Effector CD8-positive, alpha-beta T cell (primary cell): ENCODE measurements around the gene TADA1.
A peak's percentile ranks its signal among the peaks of the same experiment; 100 is the strongest.

ENCODE experiments used
- DNase-seq: peaks from one replicate; lab custom pipeline; 2025; lab: John Stamatoyannopoulos, UW
- total RNA-seq, 4 experiments: gene quantifications; one replicate each; lab custom pipeline; 2026; lab: John Stamatoyannopoulos, UW

Gene TADA1
- 22.2 to 27.8 (median 26.9) reads per million in 4 experiments for total RNA-seq

DNA sequence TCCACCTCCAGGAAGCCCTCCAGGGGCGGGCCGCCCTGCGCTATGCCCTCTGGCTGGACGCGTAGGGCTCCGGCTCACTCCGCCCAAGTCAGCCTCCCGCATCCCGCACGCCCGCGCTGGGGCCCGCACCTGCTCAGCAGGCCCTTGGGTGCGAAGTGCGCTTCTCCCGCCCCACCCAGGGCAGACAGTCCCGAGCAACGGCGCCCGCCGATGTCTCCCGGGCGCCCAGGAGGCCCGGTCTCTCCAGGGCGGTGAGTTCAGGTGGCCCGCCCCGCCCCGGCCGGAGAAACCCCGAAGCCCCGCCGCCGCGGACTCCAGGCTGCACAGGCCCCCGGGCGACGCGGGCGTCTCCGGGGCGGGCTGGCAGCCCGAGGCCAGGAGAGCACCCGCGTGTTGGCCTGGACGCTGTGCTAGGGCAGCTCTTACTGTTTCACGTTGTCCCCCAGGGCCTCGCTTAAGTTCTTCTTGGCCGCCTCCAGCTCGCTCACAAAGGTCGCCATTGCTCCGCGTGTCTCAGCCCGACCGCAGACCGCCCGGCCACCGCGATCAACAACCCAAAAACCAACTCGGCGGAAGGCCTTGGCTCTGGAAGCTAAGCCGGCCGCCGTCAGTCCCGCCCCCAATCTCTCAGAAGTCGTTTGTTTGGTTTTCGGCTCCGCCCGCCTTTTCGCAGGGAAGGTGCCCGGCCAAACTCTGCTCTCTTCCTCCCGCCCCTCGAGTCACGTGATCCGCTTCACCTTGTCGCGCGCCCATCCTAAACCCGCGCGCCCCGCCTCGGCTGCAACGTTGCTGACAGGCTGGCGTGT lies at the start of gene TADA1:
TSS of gene TADA1 (minus strand) at position 531 of the 806 bp plus-strand sequence. CDS start at position 500, 31 bp downstream.
- DNase-seq: peak; percentile 94

- no peak for DNase-seq
These were observed 48.9 kb upstream of the TADA1 start for GRCh38 chr1:166924823-166925541.

DNA sequence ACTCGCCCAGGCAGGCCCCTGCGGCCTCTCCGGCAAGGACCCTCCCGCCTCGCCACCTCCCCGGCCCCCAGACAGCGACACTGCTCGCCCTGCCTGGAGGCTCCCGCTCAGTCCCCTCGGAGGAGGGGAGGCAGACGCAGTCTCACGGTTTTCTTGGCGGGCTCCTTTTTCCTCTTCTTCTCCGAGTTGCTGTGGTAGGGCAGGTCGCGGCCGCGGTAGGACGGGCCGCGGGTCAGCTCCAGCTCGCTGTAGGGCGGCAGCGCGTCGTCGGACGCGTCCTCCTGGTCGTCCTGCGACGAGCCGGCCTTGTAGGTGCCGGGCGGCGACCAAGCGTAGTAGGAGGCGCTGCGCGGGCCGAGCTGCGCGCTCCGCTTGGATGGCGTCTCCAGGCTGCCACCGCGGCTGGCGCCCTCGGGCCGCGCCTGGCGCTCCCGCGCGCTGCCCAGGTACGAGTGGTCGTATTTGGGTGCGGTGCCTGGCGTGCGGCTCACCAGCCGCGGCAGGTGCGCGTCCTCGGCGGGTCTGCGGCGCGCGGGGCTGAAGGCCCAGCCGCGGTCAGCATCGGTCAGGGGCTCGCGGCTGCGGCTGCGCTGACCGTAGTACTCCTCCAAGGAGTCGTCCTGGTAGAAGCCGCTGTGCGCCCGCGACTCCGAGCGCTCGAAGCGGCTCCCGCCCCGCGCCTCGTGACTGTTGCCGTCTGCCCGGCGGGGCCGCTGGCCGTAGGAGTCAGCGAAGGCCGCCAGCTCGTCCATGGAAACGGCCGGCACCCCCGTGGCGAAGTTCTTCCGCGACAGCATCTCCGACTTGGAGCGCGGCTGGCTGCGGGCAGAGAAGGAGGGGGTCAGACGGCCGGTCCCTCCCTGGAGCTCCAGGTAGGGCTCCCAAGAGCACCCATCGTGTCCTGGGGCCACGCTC lies 44.8 kb upstream of the TADA1 start:
- no peak for DNase-seq

- no peak for DNase-seq
These were observed 42.9 kb upstream of the TADA1 start for GRCh38 chr1:166918956-166919316.

- DNase-seq: no peak
These were observed 42.3 kb upstream of the TADA1 start for GRCh38 chr1:166918088-166918955.

- no peak for DNase-seq
These were observed 39.9 kb upstream of the TADA1 start for GRCh38 chr1:166915941-166916340.

- no peak for DNase-seq
These were observed 39.0 kb upstream of the TADA1 start for GRCh38 chr1:166915042-166915441.

DNA sequence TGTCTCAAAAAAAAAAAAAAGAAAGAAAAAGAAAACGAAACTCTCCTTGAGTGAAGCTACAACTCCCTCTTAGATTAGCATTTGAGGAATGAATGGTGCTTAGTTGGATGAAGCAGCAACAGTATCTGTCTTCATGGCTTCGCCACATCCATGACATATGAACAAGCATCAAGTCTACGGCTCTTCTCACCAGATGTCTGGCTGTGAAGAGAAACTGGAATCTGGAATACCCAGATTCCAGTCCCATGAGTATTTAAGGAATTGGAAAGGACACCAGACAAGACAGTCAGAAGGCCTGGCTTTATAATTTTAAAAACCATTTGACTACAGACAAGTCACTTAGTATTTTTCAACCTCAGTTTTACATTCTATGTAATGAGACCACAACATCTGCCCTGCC lies 38.0 kb upstream of the TADA1 start:
- DNase-seq: no peak

GRCh38 chr1:166911624-166912023 lies 35.6 kb upstream of the TADA1 start:
- no peak for DNase-seq

DNA sequence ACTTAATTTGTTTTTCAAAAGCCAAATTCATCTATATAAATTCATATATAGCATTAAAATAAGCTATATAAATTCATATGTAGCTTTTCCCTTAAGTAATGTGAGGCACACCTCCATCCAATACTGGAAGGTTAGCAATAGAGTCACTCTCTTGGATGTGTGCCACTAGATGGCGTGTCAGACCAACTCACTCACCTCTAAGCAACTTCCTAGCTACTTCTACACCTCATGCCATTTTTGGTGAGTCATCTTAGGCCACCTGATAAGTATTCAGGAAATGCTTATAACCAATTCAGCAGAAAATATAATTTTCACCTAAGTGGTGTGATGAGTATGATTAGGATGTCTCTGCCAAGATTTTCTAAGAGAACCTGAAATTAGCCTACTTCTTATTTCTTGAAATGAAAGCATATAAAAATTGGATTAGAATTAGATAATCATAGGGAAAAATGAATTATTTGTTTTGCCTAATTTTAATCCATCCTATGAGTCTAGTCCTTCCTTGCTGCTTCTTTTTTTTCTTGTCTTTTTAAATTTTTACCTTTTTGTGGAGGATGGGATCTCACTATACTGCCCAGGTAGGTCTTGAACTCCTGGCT lies 34.4 kb upstream of the TADA1 start:
- DNase-seq: peak; percentile 46

GRCh38 chr1:166908942-166909341 lies 32.9 kb upstream of the TADA1 start:
- DNase-seq: no peak

GRCh38 chr1:166907763-166908162 lies 31.7 kb upstream of the TADA1 start:
- no peak for DNase-seq

DNA sequence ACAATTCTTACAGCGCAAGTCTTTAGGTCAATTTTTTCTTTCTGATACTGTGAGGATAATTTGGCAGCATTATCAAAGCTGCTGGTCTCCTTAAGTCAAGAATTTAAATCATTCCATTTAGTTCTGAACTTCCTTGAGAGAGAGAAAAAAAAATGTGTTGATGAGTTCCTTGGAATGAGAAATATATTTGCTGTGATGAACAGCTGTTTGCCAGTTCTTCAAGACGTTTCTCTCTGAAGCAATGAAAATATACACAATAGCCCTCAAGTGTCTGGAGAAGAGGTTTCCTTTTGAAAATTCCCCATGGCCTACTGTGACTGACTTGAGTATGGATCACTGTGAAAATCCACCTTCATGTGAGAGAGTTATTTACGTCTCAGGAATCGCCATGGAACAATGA lies 31.0 kb upstream of the TADA1 start:
- DNase-seq: no peak

DNA sequence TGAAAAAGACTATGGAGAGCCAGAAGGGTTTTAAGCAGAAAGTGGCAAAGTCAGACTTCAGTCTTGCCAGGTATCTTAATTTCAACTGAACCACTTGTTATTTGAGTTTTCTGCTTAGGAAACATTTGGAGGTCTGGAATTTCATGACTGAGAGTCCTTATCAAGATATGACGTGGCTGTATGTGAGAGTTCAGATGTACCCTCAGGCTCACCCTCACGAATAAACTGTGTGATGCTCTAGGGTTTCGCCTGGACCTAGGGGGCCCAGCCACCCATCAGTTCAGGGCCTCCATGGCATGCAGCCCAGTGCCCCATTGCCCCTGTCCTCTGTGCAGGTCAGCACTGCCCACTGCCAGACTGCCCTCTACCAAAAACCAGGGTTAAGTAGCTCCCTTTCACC lies 30.6 kb upstream of the TADA1 start:
- DNase-seq: no peak

- no peak for DNase-seq
These were observed 29.8 kb upstream of the TADA1 start for GRCh38 chr1:166905900-166906299.

GRCh38 chr1:166905136-166905535 lies 29.1 kb upstream of the TADA1 start:
- no peak for DNase-seq

DNA sequence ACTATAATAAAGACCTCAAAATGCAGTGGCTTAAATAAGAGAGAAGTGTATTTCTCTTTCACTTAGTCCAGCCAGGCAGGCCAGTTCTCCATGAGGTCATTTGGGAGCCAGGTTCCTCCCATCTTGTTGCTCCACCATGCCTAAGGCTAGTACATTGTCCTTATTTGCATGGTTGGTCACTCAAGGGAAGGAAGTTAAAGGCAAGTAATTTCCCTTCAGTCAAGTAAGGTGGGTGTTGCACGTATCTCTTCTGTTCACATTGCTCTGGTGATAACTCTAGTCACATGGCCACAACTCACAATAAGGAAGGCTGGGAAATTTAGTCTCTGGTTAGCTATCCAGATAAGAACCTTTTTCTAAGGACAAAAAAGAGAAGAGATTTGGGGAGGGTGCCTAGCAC lies 27.2 kb upstream of the TADA1 start:
- no peak for DNase-seq

GRCh38 chr1:166902279-166902678 lies 26.2 kb upstream of the TADA1 start:
- DNase-seq: no peak

DNA sequence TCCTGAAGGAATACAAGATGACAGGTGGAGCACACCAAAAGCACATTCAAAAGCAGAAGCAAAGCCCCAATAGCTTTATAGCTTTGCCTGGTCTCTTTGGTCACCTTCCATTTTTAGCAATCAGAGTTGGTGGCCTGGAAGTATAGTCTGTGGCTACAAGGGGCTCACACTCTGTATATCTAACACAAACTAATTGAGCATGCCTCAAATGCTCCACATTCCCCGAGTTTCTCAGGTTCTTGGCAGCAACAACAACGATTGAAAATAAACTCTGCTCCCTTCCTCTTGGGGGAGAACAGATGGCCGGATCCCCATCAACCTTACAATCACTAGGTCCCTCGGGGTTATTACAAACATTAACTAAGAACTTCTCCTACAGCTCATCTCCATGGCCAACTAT lies 24.9 kb upstream of the TADA1 start:
- no peak for DNase-seq

DNA sequence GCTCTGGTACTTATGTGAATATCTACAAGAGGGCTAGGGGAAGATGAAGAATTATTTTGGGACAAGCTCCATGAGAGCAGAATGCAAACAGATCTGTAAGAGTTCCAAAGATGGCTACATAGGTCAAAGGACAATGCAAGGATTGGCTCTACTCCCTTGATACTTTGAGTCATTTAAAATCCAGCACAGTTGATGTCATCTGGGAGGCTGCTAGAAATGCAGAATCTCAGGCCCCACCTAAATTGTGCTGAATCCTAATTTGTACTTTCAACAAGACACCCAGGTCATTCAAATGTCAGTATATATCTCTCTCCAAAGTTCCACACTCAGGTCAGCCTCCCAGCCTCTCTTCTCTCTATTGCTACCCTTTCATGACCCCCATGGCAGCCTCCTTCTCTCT lies 23.7 kb upstream of the TADA1 start:
- no peak for DNase-seq

GRCh38 chr1:166895766-166896165 lies 19.7 kb upstream of the TADA1 start:
- no peak for DNase-seq
